ENCODE results near the gene PHF13.

- TF ChIP-seq CTCF (optimal IDR thresholded peaks at IDR 0.05 in 1 of 3, IDR thresholded peaks at IDR 0.05 in 1 of 3, conservative IDR thresholded peaks at IDR 0.05 in 1 of 3; ENCODE audit: extremely low read depth in 1 of 3, insufficient read depth in 2 of 3, low read length in 3 of 3) (no peak), EZH2 (IDR thresholded peaks at IDR 0.05; ENCODE audit: low read length) (no peak)
Observed at GRCh38 chr1:6574818-6575217, 38.7 kb upstream of the PHF13 start.
